ENCODE measurements around the gene LRCH4.
"Not testable (repeated sequence)": the region's sequence is repeated elsewhere in the genome, so short reads cannot be mapped to it uniquely, and the experiment has no call there.

The LRCH4 gene

GRCh38 chr7:100543586-100543985 lies 42.3 kb downstream of the LRCH4 start:
- DNase-seq: no peak

GRCh38 chr7:100541309-100541708 lies 44.6 kb downstream of the LRCH4 start:
- DNase-seq: not testable (repeated sequence)

GRCh38 chr7:100540073-100540723 lies 45.7 kb downstream of the LRCH4 start:
- no peak for DNase-seq

GRCh38 chr7:100539436-100540006 lies 46.4 kb downstream of the LRCH4 start:
- no peak for DNase-seq

- peak; percentile 100 for DNase-seq
These were observed 47.1 kb downstream of the LRCH4 start, which contains the start of gene AGFG2 for GRCh38 chr7:100538654-100539435. AGFG2 (plus strand) TSS chr7:100539203; CDS start chr7:100539347, 144 bp downstream.

- DNase-seq: no peak
These were observed 47.6 kb downstream of the LRCH4 start for GRCh38 chr7:100538348-100538653.

GRCh38 chr7:100536695-100537094 lies 49.2 kb downstream of the LRCH4 start:
- DNase-seq: not testable (repeated sequence)

- not testable (repeated sequence) for DNase-seq
These were observed 49.9 kb downstream of the LRCH4 start for GRCh38 chr7:100535982-100536381.

GRCh38 chr7:100532165-100533022 lies 53.5 kb downstream of the LRCH4 start:
- no peak for DNase-seq

- not testable (repeated sequence) for DNase-seq
These were observed 57.6 kb downstream of the LRCH4 start for GRCh38 chr7:100528108-100528866.
